Neural progenitor cell (in vitro differentiated cells): ENCODE data around the gene HSD11B1L. TPM values are rescaled to one million over a fixed set of nuclear protein-coding genes. Genes with fewer than 3 reads are reported as not detected.

ENCODE experiments used
- DNase-seq: peaks from one replicate; pipeline ENCODE4 v3.0.0-alpha.2; 2016; ENCODE audit warnings: low spot score
- H2AFZ ChIP-seq: fragments of 200-600 bp; sonication (generic); replicated peaks from 2 replicates; pipeline ENCODE4 v1.6.1; 2016; ENCODE audit warnings: antibody characterized with exemption
- H3F3A ChIP-seq: fragments of 200-600 bp; sonication (generic); 2 replicates; pipeline ENCODE4 v1.6.1; 2016; ENCODE audit warnings: antibody characterized with exemption, low read depth
- H3K27ac ChIP-seq: fragments of 200-600 bp; sonication (generic); 2 replicates; pipeline ENCODE4 v1.5.1; 2016; ENCODE audit warnings: mild to moderate bottlenecking
- H3K27me3 ChIP-seq: fragments of 200-600 bp; sonication (generic); 2 replicates; pipeline ENCODE4 v1.6.1; 2016; ENCODE audit warnings: mild to moderate bottlenecking, moderate library complexity
- H3K36me3 ChIP-seq: fragments of 200-600 bp; sonication (generic); 2 replicates; pipeline ENCODE4 v1.5.1; 2016
- H3K4me1 ChIP-seq: fragments of 200-600 bp; sonication (generic); 2 replicates; pipeline ENCODE4 v1.6.1; 2016; ENCODE audit warnings: mixed run types
- H3K4me2 ChIP-seq: fragments of 200-600 bp; sonication (generic); 2 replicates; pipeline ENCODE4 v1.6.1; 2016
- H3K4me3 ChIP-seq: fragments of 200-600 bp; sonication (generic); 2 replicates; pipeline ENCODE4 v1.5.1; 2016
- H3K79me2 ChIP-seq: fragments of 200-600 bp; sonication (generic); 2 replicates; pipeline ENCODE4 v1.6.1; 2016; ENCODE audit warnings: low read depth
- H3K9ac ChIP-seq: fragments of 200-600 bp; sonication (generic); 2 replicates; pipeline ENCODE4 v1.6.1; 2016
- H3K9me3 ChIP-seq: fragments of 200-600 bp; sonication (generic); 2 replicates; pipeline ENCODE4 v1.5.1; 2016; ENCODE audit warnings: low read depth
- H4K20me1 ChIP-seq: fragments of 200-600 bp; sonication (generic); 2 replicates; pipeline ENCODE4 v1.6.1; 2016; ENCODE audit warnings: low read depth
- H3K27ac Mint-ChIP-seq: 3 replicates; pipeline ENCODE4 v1.8.0; 2021; ENCODE audit warnings: mixed read lengths
- H3K27me3 Mint-ChIP-seq: 2 replicates; pipeline ENCODE4 v1.8.0; 2022; ENCODE audit warnings: low read depth, mild to moderate bottlenecking, inconsistent platforms, moderate library complexity, mixed read lengths; ENCODE audit not compliant: insufficient read depth
- H3K36me3 Mint-ChIP-seq: 3 replicates; pipeline ENCODE4 v1.8.0; 2021; ENCODE audit warnings: mixed read lengths
- H3K4me1 Mint-ChIP-seq: 3 replicates; pipeline ENCODE4 v1.8.0; 2021; ENCODE audit warnings: mixed read lengths
- H3K4me3 Mint-ChIP-seq: 3 replicates; pipeline ENCODE4 v1.8.0; 2021; ENCODE audit warnings: mild to moderate bottlenecking, moderate library complexity, mixed read lengths
- H3K9me3 Mint-ChIP-seq: 3 replicates; pipeline ENCODE4 v1.8.0; 2020; ENCODE audit warnings: mixed read lengths
- CTCF ChIP-seq: fragments of 200-600 bp; sonication (generic); IDR thresholded peaks from 2 replicates; pipeline ENCODE4 v1.5.1; 2017; ENCODE audit warnings: antibody characterized with exemption, mild to moderate bottlenecking
- EZH2 ChIP-seq: fragments of 200-600 bp; sonication (generic); IDR thresholded peaks from 2 replicates; pipeline ENCODE4 v1.6.1; 2017; ENCODE audit warnings: antibody characterized with exemption, mild to moderate bottlenecking, moderate library complexity
- EZH2phosphoT487 ChIP-seq: fragments of 200-600 bp; sonication (generic); IDR thresholded peaks from 2 replicates; pipeline ENCODE4 v1.6.1; 2017; ENCODE audit warnings: antibody characterized with exemption
- total RNA-seq: library from RNA; depleted of rRNA; stranded (reverse); fragments of >200 nt; gene quantifications from 2 replicates; pipeline ENCODE4 v1.2.3, GENCODE V29; 2015; ENCODE audit warnings: low replicate concordance

HSD11B1L gene
- total RNA-seq, 1 donor from 2014 or later = 7.7 TPM

GRCh38 chr19:5644037-5644436 lies 36.8 kb upstream of the HSD11B1L start:
- Mint-ChIP-seq H3K36me3 (peaks cover 47% of the 10 kb centered on the region), H3K4me3 (peak overlapping the region; percentile 33), H3K27ac (no peak overlapping the region), H3K4me1 (no peaks in the 10 kb centered on the region), H3K27me3 (no peaks in the 10 kb centered on the region), H3K9me3 (no peaks in the 10 kb centered on the region)
- Histone ChIP-seq H3K4me3 (no peak overlapping the region), H3K9ac (no peak overlapping the region), H3K27me3 (no peaks in the 10 kb centered on the region), H3K4me2 (no peak overlapping the region), H4K20me1 (peaks cover 87% of the 10 kb centered on the region), H3K4me1 (no peaks in the 10 kb centered on the region), H3K36me3 (peaks cover 14% of the 10 kb centered on the region), H3K27ac (no peak overlapping the region), H3F3A (peaks cover 11% of the 10 kb centered on the region), H2AFZ (no peak overlapping the region), H3K9me3 (no peaks in the 10 kb centered on the region), H3K79me2 (peaks cover 89% of the 10 kb centered on the region)
- TF ChIP-seq EZH2 (no peak), EZH2phosphoT487 (no peak), CTCF (no peak)
- DNase-seq = no peak

- DNase-seq = no peak
- no peaks in the 10 kb centered on the region for H3K4me1 Mint-ChIP-seq
- Histone ChIP-seq H3K4me2 (no peak overlapping the region), H4K20me1 (peaks cover 73% of the 10 kb centered on the region), H3K4me3 (no peak overlapping the region), H3K27ac (no peak overlapping the region), H3K36me3 (peaks cover 14% of the 10 kb centered on the region), H3F3A (peaks cover 11% of the 10 kb centered on the region), H2AFZ (no peak overlapping the region), H3K9me3 (no peaks in the 10 kb centered on the region), H3K27me3 (no peaks in the 10 kb centered on the region), H3K9ac (no peak overlapping the region), H3K79me2 (peaks cover 75% of the 10 kb centered on the region), H3K4me1 (no peaks in the 10 kb centered on the region)
- H3K27ac Mint-ChIP-seq = no peak overlapping the region
- peaks cover 53% of the 10 kb centered on the region for H3K36me3 Mint-ChIP-seq
- TF ChIP-seq EZH2 = no peak
- no peak for TF ChIP-seq CTCF
- TF ChIP-seq EZH2phosphoT487 = no peak
- no peaks in the 10 kb centered on the region for H3K27me3 Mint-ChIP-seq
- no peaks in the 10 kb centered on the region for H3K9me3 Mint-ChIP-seq
- no peak overlapping the region for H3K4me3 Mint-ChIP-seq
Measured at GRCh38 chr19:5645409-5645808, 35.4 kb upstream of the HSD11B1L start.

- Histone ChIP-seq H3K9me3 (no peaks in the 10 kb centered on the region), H3K9ac (no peak overlapping the region), H3F3A (peaks cover 11% of the 10 kb centered on the region), H3K36me3 (peaks cover 14% of the 10 kb centered on the region), H4K20me1 (peaks cover 60% of the 10 kb centered on the region), H2AFZ (no peak overlapping the region), H3K27ac (no peak overlapping the region), H3K27me3 (no peaks in the 10 kb centered on the region), H3K4me2 (no peak overlapping the region), H3K4me3 (no peak overlapping the region), H3K79me2 (peaks cover 62% of the 10 kb centered on the region), H3K4me1 (no peaks in the 10 kb centered on the region)
- no peak overlapping the region for H3K4me3 Mint-ChIP-seq
- no peaks in the 10 kb centered on the region for H3K27me3 Mint-ChIP-seq
- H3K4me1 Mint-ChIP-seq = no peaks in the 10 kb centered on the region
- H3K9me3 Mint-ChIP-seq = no peaks in the 10 kb centered on the region
- TF ChIP-seq CTCF (no peak), EZH2phosphoT487 (no peak), EZH2 (no peak)
- DNase-seq = no peak
- no peak overlapping the region for H3K27ac Mint-ChIP-seq
- H3K36me3 Mint-ChIP-seq = peaks cover 53% of the 10 kb centered on the region
Measured at GRCh38 chr19:5646703-5647102, 34.1 kb upstream of the HSD11B1L start.
